Cortex of kidney (tissue), 1 donor: ENCODE measurements around the gene FOXC1.

Source experiments
- DNase-seq: peaks from one replicate; lab custom pipeline; 2025; lab: John Stamatoyannopoulos, UW

FOXC1 gene

DNA sequence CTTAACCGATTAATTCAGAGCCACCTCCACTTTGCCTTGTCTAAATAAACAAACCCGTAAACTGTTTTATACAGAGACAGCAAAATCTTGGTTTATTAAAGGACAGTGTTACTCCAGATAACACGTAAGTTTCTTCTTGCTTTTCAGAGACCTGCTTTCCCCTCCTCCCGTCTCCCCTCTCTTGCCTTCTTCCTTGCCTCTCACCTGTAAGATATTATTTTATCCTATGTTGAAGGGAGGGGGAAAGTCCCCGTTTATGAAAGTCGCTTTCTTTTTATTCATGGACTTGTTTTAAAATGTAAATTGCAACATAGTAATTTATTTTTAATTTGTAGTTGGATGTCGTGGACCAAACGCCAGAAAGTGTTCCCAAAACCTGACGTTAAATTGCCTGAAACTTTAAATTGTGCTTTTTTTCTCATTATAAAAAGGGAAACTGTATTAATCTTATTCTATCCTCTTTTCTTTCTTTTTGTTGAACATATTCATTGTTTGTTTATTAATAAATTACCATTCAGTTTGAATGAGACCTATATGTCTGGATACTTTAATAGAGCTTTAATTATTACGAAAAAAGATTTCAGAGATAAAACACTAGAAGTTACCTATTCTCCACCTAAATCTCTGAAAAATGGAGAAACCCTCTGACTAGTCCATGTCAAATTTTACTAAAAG is 2.7 kb downstream of the FOXC1 start:
- DNase-seq, result no peak

DNA sequence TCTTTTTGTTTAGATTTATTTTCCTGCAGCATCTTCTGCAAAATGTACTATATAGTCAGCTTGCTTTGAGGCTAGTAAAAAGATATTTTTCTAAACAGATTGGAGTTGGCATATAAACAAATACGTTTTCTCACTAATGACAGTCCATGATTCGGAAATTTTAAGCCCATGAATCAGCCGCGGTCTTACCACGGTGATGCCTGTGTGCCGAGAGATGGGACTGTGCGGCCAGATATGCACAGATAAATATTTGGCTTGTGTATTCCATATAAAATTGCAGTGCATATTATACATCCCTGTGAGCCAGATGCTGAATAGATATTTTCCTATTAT is 3.2 kb downstream of the FOXC1 start:
- DNase-seq, result no peak

DNA sequence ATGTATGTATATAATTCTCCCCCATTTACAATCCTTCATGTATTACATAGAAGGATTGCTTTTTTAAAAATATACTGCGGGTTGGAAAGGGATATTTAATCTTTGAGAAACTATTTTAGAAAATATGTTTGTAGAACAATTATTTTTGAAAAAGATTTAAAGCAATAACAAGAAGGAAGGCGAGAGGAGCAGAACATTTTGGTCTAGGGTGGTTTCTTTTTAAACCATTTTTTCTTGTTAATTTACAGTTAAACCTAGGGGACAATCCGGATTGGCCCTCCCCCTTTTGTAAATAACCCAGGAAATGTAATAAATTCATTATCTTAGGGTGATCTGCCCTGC is 3.6 kb downstream of the FOXC1 start:
- no peak for DNase-seq

DNA sequence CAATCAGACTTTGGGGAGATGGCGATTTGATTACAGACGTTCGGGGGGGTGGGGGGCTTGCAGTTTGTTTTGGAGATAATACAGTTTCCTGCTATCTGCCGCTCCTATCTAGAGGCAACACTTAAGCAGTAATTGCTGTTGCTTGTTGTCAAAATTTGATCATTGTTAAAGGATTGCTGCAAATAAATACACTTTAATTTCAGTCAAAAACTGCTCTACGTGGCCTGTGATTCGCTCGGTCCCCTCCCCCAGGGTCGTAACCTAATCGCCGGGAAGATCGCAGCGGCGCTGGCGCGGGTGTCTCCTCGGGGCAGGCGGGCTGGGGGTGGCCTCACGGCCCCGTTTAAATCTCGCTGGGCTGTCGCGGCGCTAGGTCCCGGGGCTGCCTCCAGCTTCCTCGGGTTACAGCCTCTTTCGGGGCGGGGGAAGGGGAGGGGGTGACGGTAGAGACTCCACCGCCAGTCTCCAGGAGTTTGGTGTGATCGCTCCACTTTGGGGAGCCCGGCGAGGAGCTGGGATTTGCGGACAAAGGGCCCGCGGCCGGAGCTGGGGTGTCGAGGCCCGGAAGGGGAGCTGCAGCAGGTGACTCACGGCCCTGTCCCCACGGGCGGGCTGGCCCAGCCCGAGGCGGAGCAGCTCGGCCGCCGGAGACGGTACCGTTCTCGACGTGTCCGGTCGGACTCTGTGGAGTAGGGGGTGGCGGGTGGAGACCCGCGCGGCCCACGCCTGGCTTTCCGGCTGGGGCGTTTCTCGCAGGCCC is 4.2 kb downstream of the FOXC1 start:
- no peak for DNase-seq

DNA sequence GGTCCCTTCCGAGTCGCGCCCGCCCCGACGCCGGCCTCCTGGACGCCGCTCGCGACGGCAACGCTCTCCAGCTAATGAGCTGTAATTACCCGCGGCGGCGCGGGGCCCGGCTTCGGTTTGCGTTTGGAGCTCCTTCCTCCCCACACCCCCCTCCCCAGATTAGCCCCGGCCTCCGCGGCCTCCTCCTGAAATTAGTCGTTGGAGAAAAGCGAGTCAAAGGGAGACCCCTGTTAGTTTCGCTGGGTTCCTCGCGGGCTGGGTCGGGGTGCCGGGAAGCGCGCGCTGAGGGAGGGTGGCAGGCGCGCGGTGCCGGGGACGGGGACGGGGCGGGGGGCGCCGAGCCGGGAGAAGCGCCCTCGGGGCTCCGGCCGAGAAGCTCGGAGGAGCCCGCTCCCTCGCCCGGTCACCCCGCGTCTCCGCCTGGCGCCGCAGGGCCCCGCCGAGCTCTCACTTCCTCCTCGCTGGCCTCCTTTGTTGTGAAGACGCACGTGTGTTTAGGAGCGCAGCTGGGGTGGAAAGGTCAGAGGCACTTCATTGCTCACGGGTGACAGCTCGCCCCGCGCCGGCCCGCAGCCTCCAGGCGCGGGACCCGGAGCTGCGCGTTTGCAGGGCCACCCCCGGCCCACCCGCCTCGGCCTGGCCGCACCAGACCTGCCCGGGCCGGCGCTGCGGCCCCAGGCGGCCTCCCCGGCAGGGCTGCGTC is 4.9 kb downstream of the FOXC1 start:
- DNase-seq, result no peak

DNA sequence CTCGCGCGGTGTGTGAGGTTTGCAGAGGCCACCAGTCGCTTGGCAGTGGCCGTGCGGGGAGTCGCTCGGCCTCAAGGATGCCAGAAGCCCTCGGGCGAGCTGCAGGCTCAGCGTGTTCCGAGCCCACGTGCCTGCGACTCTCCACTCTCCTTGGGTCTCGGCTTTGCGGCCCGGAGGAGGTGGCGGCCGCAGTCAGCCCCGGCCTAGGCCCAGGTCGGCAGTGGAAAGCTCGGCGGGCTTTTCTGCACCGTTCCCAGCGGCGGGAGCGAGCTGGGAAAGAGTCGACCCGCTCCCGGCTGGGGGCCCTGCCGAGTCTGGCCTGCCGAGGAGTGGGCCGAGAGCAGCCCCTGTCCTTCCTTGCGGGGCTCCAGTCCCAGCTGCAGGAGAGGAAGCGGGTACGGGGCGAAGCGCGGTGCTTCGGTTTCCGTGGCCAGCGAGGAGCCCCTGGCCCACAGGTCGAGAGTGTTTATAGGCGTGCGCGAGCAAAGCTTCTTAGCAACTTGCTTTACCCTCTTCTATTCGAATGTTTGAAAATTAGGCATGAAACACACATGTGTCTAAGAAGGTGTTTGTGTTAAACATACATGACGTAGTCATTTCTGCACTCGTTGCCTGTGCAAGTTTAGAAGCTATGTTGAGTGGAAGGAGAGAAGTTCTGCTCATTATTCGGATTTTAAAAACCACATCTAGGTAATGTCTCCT is 5.6 kb downstream of the FOXC1 start:
- no peak for DNase-seq

DNA sequence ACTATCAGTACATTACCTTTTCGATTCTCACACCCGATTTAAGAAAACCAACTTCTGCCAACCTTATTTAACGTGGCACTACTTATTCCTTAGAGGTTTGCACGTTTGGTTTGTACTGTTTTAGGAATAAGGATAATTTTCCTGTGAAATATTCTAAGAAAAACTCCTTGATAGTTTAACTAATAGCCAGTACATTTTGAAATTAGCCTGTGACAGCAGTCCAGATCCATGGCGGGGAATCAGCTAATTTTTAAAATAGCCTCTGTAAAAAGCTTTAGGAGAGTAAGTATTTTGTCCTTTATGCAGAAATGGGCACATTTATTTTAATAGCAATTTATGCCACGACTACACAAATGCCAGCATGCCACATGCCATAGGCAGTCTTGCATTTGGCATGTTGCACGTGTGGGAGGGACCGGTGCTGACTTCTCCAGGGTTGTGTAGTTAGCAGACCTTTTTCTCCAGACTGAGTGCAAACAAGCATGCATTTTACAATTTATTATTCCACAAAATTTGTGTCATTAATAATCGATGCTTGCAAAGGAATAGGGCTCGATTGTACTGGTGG is 6.2 kb downstream of the FOXC1 start:
- DNase-seq, result no peak

DNA sequence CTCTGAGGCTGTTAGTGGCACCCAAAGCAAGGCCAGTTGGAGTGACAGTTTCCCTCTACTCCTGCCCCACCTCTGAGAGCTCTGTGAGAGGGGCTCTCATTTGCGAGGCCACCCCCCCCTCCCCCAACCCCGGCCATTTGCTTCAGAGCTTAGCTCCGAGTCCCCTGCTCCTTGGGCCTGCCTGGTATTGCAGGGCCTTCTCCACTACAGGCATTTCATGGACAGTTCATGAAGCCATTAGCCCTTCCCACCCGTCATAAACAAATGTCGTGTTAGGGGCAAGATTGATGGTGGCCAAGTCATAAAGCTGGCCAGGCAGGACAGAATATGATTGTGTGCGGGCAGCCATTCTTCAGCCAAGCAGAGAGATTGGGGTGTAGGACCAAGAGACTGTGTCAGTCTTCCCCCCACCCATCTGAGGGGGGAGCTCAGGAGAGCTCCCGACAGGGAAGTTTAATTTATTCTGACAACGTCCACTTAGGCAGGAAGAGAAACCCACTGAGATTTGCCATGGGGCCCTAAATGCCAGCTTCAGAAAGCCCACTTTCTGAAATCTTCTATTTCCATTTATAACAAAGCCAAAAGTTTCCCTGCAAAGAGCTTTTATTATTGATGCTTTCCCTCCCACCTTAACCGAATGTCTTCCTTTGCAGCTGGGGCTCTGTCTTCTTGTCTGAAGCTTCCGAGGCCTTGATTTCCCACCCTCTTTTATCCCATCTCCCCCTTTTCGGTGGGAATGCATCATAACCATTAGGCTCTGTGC is 7.2 kb downstream of the FOXC1 start:
- DNase-seq, result no peak

DNA sequence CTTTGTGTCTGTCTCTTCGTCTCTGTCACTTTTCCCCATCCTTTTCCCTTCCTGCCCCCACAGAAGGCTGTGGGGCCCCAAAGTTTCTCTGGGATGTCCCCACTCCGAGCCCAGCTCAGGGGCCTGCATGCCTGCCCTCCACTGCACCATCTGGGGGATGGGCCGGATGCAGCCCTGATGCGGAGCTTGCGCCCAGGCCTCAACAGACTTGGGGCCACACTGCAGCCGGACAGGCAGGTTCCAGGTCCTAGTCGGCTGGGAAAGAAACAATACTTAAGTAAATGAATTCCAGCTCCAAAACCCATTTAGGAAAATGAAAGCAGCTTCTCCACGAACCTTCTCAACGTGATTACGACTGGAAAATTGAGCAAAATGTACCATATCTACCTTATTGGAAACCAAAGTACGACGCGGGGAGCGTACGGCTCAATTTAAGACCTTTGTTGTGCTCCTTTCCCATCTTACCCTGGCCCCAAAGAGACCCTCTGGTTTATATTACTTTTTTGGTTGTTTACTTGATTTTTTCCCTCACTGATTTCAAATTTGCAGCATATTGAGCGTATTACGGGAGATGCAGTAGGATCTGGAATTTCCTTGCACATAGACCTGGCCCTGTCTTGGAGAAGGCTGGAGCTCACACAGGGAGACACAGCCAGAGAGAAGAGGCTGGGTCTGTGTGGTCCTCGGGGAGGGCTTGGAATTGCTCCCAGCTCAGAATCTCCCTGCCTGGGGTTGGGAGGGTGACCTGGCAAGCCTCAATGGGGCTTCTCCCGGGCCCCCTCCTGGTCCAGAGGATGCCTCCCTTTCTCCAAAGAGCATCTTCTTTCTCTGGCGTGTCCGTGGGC is 8.0 kb downstream of the FOXC1 start:
- no peak for DNase-seq

DNA sequence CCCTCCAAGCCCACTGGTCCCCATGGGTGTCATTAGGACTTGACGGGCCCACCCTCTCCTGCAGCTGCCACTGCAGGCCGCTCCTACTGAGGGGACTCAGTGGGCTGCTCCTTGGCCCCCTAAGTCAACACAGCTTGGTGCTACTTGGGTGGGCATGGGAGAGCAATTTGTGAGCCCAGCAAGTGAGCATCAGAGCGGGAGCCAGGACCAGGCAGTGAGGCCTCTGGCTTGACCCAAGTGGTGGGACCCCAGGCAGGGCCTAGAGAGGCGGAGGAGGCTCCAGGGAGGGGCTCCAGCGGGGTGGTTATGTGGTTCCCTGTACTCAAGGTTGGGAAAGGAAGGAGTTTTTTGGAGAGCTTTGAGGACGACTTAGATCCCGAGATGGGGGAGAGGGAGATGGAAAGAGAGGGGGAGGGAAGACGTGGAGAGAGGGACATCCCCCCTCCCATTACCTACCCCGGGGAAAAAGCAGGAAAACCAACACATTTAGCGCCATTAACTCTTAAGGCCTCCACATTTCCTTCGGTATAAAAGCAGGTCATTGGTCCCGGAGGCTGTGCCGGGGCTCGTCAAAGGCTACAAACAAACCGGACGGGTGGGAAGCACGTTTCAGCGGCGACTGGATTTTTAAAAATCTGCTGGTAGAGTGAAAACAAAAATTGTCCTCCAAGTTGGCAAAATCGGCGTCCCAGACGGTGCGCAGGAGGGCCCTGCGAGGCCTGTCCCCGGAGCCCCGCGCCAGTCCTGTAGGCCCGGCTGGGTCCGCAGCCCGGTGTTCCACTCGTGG is 8.8 kb downstream of the FOXC1 start:
- DNase-seq, result no peak

DNA sequence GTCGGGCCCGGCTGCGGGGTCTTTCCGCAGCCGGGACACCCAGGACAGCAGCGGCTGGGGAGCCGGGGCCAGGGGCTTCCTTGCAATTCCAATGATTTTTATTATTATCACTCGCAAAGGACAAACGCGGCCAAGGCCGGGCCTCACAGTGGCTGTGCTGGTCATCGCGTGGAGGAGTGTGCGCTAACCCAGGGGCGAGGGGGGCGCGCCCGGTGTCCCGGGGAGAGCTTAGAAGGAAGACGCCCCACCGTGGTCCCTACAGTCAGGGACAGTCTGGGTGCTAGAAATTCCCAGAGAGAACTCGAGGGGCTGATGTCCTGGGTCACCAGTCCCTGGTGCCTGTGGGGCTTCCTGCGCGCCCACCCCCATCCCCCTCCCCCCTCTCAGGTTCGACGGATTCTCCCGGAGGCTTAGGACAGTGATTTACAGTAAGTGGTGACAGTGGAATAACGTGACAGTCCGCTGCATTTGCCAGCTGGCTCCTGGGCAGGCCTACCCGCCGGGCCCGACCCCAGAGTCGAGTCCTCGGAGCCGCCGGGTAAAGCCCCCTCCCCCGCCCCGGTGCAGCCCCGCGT is 9.5 kb downstream of the FOXC1 start:
- DNase-seq, result no peak

DNA sequence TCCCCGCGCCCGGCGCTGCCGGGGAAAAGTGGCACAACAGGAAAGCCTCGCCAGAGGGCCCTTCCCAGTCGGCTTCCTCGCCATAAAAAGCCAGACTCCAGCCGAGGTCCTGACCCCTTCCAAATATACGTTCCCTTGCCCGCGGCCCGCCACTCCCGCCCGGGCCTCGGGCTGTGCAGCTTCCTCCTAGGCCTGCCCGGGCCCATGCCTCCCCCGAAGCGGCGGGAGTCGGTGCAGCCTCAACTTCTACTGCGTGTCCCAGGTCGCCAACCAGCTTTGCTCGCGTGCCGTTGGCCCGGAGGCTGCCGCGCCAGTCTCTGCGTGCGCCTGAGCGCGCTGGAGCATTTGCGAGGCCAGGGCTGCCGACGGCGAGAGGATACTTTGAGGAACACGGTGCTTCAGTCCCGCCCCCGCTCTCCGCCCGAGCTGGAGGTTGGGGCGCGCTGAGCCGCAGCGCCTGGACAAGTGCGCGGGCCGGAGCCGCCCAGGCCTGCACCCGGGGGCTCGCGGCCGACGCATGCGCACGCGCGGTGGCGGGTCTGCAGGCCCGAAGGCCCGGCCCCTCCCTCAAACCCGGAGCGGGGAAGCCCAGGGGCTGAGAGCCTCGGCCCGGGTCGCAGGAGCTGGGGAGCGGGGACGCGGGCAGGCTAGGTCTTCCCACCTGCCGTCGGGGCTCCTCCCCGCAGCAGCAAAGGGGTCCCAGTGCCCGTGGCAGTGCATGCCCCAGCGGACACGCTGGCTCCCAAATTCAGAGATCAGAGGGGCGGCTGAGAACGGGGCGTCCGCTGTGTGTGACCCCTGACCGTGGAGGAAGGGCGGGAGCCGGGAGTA is 10.2 kb downstream of the FOXC1 start:
- DNase-seq, result no peak

DNA sequence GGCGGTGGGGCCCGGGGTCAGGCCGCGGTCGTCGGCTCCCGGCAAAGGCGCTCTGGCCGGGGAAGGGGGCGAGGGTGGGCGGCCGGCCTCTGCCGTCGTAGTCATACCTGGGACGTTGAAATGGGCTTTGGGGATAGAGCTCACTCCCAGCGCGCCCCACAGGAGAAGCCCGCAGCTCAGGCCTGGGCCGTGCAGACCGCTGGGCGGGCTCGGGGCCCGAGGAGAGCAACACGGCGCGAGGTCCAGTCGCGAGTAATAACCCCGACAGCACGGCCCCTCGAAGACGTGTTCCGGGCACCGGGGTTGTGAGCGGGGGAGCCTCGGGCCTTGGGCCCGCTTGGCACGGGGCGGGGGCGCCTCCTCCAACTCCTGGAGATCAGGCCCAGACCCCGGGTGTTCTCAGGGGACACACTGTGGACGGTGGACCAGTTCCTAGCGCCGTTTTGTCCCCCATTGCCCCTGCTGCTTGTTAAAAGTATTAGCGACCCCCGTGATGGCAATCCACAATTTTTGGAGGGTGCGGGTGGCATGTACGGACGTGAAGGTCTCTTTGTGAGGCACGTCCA is 10.9 kb downstream of the FOXC1 start:
- DNase-seq, result no peak

DNA sequence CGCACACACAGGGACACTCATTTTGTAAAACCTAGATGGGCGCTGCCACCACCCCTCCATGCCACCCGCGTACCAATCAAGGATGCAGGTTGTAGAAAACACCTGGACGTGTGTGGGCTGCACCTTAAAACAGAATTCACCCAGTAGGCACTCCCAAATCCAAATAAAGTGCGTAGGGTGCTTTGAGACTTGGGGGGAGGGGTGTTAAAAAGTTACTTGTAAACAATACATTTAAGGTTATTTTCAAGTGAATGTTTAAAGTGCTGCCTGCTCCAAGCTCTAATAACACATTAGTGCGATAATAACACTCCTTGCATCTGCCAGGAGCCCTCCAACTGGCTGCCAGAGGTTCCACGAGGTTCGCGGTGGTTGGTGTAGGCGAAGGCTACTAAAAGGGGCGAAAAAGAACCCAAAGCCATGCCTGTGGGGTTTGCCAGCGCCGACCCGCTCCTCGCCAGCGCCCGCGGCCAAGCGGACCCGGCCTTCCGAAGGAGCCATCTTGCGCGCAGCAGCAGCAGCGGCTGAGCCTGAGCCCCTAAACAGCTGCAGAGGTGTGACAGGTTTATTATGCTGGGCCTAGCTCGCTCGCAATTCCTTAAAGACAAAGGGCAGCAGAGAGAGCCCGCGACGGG is 11.5 kb downstream of the FOXC1 start:
- no peak for DNase-seq

DNA sequence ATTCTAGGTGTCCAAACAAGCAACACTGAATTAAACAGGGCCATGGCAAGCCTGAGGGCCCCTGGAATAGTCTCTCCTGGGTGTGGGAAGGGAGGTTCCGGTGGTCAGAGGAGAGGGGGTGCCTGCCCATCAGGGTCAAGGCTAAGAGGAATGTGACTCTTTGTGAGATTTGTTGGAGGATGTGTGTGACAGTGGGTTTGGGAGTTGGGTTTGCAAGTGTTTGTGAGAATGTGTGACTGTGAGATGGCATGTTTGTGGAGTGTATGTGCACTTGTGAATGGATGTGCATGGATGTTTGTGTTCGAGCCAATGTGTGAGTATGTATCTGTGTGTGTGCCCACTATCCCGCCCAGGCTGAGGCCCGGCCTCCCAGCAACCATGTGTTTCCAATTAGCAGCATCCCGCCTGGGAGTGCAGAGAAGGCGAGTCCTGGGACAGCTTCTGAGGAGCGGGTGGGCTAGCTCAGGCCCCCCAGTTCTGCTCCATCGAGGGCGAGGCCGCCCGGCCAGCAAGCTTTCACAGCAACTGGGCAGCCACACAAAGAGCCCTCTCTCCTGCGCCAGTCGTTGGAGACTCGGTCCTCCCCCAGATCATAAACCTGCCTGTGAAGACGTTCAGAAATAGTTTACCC is 12.6 kb downstream of the FOXC1 start:
- no peak for DNase-seq

DNA sequence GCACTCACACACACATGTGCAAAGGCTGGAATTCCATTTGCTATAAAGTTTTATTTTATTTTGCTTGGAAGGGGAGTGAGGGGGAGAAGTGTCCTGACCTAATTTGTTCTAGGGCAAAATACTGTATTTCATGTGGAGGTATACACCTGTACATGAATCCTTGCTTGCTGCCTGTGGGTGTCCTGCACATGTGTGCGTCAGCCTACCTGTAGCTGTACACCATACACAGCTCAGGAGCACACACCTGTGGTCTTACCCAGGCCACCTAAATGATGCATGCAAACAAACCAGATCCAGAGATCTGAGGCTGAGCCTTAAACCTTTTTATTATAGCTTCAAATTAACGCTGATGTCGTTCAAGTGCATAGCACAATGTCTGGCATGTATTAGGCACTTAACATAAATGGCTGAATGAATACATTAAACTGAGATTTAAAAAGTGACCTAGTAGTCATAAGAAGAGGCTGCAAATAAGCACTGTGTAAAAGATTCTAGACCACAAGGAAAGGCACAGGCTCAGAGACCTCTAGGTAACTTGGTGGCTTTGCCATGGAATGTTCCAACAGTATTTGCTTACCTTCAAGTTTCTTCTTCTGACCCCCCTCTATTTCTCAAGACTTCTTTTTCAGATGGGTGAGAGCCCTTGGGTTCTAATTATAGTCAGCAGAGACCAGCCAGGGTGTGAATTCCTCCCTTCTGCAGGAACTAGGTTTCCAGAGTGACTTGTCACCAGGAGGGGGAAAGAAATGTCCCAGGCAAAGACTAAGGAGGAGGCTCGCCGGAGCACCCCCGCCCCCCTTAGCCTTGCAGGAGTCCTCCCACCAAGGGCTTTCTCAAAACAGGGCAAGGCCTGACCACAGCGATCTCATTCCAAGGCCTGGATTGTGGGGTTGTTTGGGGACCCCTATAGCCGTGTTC is 13.4 kb downstream of the FOXC1 start:
- DNase-seq, result no peak

DNA sequence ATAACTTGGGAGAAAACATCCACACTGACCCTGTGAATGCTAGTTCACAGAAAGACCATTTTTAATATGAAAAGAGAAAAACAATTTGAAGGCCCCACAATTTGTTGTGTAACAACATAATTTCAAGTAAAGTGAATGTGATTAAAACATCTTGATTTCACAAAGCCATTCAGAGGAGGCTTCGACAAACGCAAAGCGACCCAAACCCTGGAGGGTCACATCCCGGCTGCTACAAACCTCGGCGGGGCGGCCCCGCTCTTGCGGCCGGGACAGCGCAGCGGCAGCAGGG is 14.0 kb downstream of the FOXC1 start:
- DNase-seq, result no peak
